ENCODE data around the gene SLC35G3. TPM values are rescaled to one million over a fixed set of nuclear protein-coding genes. Genes with fewer than 3 reads are reported as not detected.

SLC35G3 gene
- total and polyA plus RNA-seq, 4 donors: not detected

DNA sequence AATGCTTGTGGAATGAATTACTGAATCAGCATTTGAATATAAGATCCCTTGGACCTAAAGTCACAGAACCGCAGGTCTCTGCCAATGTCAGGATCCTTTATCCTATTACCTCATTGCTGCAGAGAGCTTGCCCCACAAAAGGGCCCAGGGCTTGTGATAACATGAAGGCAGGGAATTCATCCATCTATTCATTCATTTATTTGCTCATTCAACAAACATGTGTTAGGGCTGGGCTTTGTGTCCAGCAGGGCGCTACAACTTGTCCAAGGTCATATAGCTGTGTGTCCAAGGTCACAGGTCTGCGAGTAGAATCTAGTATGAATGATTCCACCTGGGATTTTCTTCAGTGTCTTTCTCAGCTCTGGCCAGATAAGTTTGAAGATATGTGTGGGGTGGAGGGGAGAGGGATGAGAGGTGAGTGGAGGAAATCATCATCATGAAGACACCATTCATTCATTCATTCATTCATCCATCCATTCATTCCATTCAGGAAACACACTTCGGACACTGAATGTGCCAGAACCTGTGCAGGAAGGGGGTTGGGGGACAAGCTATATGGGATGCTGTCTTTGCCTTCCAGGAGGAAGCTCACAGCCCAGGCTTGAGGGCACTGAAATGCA is 47.9 kb downstream of the SLC35G3 start:
- H3K27ac ChIP-seq (ENCODE audit: low read depth in 1 of 2, low read length in 2 of 2): no peak overlapping the region
- no peaks in the 10 kb centered on the region for H3K9me3 ChIP-seq (ENCODE audit: control insufficient read depth in 4 of 4, low read length in 3 of 4)
- H3K4me1 ChIP-seq (ENCODE audit: control insufficient read depth in 4 of 4, insufficient read depth in 4 of 4, low read length in 3 of 4): peaks cover 0 to 5% (median 3%) of the 10 kb centered on the region in 4 donors
- TF ChIP-seq HNF4G (IDR thresholded peaks at IDR 0.05) (no peak), EGR1 (IDR thresholded peaks at IDR 0.05; ENCODE audit: low read depth in 2 of 2) (no peak), YY1 (IDR thresholded peaks at IDR 0.05) (no peak), HNF4A (conservative IDR thresholded peaks at IDR 0.05) (no peak), GABPA (IDR thresholded peaks at IDR 0.05 in 1 of 2, conservative IDR thresholded peaks at IDR 0.05 in 1 of 2) (no peak), RAD21 (IDR thresholded peaks at IDR 0.05) (no peak), FOXA1 (IDR thresholded peaks at IDR 0.05) (no peak), FOXA2 (IDR thresholded peaks at IDR 0.05) (no peak)
- TF ChIP-seq, protein P1, sequence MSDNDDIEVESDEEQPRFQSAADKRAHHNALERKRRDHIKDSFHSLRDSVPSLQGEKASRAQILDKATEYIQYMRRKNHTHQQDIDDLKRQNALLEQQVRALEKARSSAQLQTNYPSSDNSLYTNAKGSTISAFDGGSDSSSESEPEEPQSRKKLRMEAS (IDR thresholded peaks at IDR 0.05): no peak
- TF ChIP-seq, protein P2, sequence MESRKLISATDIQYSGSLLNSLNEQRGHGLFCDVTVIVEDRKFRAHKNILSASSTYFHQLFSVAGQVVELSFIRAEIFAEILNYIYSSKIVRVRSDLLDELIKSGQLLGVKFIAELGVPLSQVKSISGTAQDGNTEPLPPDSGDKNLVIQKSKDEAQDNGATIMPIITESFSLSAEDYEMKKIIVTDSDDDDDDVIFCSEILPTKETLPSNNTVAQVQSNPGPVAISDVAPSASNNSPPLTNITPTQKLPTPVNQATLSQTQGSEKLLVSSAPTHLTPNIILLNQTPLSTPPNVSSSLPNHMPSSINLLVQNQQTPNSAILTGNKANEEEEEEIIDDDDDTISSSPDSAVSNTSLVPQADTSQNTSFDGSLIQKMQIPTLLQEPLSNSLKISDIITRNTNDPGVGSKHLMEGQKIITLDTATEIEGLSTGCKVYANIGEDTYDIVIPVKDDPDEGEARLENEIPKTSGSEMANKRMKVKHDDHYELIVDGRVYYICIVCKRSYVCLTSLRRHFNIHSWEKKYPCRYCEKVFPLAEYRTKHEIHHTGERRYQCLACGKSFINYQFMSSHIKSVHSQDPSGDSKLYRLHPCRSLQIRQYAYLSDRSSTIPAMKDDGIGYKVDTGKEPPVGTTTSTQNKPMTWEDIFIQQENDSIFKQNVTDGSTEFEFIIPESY (IDR thresholded peaks at IDR 0.05): no peak
- TF ChIP-seq, protein P3, sequence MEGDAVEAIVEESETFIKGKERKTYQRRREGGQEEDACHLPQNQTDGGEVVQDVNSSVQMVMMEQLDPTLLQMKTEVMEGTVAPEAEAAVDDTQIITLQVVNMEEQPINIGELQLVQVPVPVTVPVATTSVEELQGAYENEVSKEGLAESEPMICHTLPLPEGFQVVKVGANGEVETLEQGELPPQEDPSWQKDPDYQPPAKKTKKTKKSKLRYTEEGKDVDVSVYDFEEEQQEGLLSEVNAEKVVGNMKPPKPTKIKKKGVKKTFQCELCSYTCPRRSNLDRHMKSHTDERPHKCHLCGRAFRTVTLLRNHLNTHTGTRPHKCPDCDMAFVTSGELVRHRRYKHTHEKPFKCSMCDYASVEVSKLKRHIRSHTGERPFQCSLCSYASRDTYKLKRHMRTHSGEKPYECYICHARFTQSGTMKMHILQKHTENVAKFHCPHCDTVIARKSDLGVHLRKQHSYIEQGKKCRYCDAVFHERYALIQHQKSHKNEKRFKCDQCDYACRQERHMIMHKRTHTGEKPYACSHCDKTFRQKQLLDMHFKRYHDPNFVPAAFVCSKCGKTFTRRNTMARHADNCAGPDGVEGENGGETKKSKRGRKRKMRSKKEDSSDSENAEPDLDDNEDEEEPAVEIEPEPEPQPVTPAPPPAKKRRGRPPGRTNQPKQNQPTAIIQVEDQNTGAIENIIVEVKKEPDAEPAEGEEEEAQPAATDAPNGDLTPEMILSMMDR (IDR thresholded peaks at IDR 0.05; ENCODE audit: low read depth, low read length, missing input control): no peak
- TF ChIP-seq, protein P4, sequence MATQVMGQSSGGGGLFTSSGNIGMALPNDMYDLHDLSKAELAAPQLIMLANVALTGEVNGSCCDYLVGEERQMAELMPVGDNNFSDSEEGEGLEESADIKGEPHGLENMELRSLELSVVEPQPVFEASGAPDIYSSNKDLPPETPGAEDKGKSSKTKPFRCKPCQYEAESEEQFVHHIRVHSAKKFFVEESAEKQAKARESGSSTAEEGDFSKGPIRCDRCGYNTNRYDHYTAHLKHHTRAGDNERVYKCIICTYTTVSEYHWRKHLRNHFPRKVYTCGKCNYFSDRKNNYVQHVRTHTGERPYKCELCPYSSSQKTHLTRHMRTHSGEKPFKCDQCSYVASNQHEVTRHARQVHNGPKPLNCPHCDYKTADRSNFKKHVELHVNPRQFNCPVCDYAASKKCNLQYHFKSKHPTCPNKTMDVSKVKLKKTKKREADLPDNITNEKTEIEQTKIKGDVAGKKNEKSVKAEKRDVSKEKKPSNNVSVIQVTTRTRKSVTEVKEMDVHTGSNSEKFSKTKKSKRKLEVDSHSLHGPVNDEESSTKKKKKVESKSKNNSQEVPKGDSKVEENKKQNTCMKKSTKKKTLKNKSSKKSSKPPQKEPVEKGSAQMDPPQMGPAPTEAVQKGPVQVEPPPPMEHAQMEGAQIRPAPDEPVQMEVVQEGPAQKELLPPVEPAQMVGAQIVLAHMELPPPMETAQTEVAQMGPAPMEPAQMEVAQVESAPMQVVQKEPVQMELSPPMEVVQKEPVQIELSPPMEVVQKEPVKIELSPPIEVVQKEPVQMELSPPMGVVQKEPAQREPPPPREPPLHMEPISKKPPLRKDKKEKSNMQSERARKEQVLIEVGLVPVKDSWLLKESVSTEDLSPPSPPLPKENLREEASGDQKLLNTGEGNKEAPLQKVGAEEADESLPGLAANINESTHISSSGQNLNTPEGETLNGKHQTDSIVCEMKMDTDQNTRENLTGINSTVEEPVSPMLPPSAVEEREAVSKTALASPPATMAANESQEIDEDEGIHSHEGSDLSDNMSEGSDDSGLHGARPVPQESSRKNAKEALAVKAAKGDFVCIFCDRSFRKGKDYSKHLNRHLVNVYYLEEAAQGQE (IDR thresholded peaks at IDR 0.05): no peak
- TF ChIP-seq, protein P5, sequence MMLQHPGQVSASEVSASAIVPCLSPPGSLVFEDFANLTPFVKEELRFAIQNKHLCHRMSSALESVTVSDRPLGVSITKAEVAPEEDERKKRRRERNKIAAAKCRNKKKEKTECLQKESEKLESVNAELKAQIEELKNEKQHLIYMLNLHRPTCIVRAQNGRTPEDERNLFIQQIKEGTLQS (IDR thresholded peaks at IDR 0.05): no peak
- no peaks in the 10 kb centered on the region for H3K27me3 ChIP-seq (ENCODE audit: control insufficient read depth in 4 of 4, insufficient read depth in 4 of 4, low read length in 3 of 4)
- 75% methylated on average over 4 of the region's 4 CpGs for WGBS
- DNase-seq (ENCODE audit: low spot score): no peak
- no peaks in the 10 kb centered on the region for H3K36me3 ChIP-seq (ENCODE audit: control insufficient read depth in 4 of 4, insufficient read depth in 3 of 4, low read depth in 1 of 4, low read length in 3 of 4)
- no peak overlapping the region for H3K4me3 ChIP-seq (ENCODE audit: low read depth in 1 of 3, low read length in 3 of 3)
- H3K9ac ChIP-seq (ENCODE audit: low read depth in 1 of 2, low read length in 2 of 2): no peak overlapping the region

DNA sequence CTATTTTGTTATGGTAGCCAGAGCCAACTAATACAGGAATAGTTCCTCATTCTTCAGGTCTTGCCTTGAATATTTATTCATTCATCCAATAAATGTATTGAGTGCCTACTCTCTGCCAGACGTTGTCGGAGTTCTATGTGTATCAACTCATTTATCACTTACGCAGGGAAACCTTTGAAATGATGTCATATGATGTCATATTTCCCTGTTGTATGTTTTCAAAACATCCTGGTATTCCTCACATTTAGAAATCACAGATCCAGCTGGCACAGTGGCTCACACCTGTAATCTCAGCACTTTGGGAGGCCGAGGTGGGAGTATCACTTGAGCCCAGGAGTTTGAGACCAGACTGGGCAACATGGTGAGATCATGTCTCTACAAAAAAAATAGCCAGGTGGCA is 49.4 kb downstream of the SLC35G3 start:
- H3K27me3 ChIP-seq (ENCODE audit: control insufficient read depth in 4 of 4, insufficient read depth in 4 of 4, low read length in 3 of 4): no peaks in the 10 kb centered on the region
- H3K4me3 ChIP-seq (ENCODE audit: low read depth in 1 of 3, low read length in 3 of 3): no peak overlapping the region
- TF ChIP-seq YY1 (IDR thresholded peaks at IDR 0.05) (no peak), EGR1 (IDR thresholded peaks at IDR 0.05; ENCODE audit: low read depth in 2 of 2) (no peak), RXRA (IDR thresholded peaks at IDR 0.05) (no peak), JUND (IDR thresholded peaks at IDR 0.05) (no peak), FOXA1 (IDR thresholded peaks at IDR 0.05) (no peak), NR2F2 (IDR thresholded peaks at IDR 0.05) (no peak), RAD21 (IDR thresholded peaks at IDR 0.05) (no peak), SP1 (IDR thresholded peaks at IDR 0.05) (no peak)
- TF ChIP-seq, protein P5 (IDR thresholded peaks at IDR 0.05): no peak
- TF ChIP-seq, protein P4 (IDR thresholded peaks at IDR 0.05): no peak
- 85% methylated on average over 4 of the region's 4 CpGs for WGBS
- H3K27ac ChIP-seq (ENCODE audit: low read depth in 1 of 2, low read length in 2 of 2): no peak overlapping the region
- no peak overlapping the region for H3K9ac ChIP-seq (ENCODE audit: low read depth in 1 of 2, low read length in 2 of 2)
- H3K36me3 ChIP-seq (ENCODE audit: control insufficient read depth in 4 of 4, insufficient read depth in 3 of 4, low read depth in 1 of 4, low read length in 3 of 4): peaks cover 0 to under 1% (median 0%) of the 10 kb centered on the region in 4 donors
- peaks cover 0 to 10% (median 8%) of the 10 kb centered on the region in 4 donors for H3K4me1 ChIP-seq (ENCODE audit: control insufficient read depth in 4 of 4, insufficient read depth in 4 of 4, low read length in 3 of 4)
- DNase-seq (ENCODE audit: low spot score): no peak
- H3K9me3 ChIP-seq (ENCODE audit: control insufficient read depth in 4 of 4, low read length in 3 of 4): no peaks in the 10 kb centered on the region
